Measurements from ENCODE around the gene FCRLB.
A peak's percentile ranks its signal among the peaks of the same experiment; 100 is the strongest.

FCRLB gene

GRCh38 chr1:161733526-161733925, 12.2 kb downstream of the FCRLB start:
- H3K4me3 ChIP-seq (ENCODE audit: control insufficient read depth, low read depth, low read length) = no peak overlapping the region
- peak; percentile 96 for DNase-seq (ENCODE audit: low read depth)
- no peak for TF ChIP-seq CTCF (conservative IDR thresholded peaks at IDR 0.05; ENCODE audit: control insufficient read depth, insufficient read depth, low read depth, low read length)

- no peak for TF ChIP-seq CTCF (conservative IDR thresholded peaks at IDR 0.05; ENCODE audit: control insufficient read depth, insufficient read depth, low read depth, low read length)
Measured at GRCh38 chr1:161735837-161736236, 14.5 kb downstream of the FCRLB start.

GRCh38 chr1:161736335-161736969, 15.1 kb downstream of the FCRLB start:
- no peak for TF ChIP-seq CTCF (conservative IDR thresholded peaks at IDR 0.05; ENCODE audit: control insufficient read depth, insufficient read depth, low read depth, low read length)
- peak; percentile 68 for DNase-seq (ENCODE audit: low read depth)
- no peak overlapping the region for H3K4me3 ChIP-seq (ENCODE audit: control insufficient read depth, low read depth, low read length)

More at GRCh38 chr1:161735837-161736236, 14.5 kb downstream of the FCRLB start:
- H3K4me3 ChIP-seq (ENCODE audit: control insufficient read depth, low read depth, low read length) = no peak overlapping the region
- no peak for DNase-seq (ENCODE audit: low read depth)

- no peak for TF ChIP-seq CTCF (conservative IDR thresholded peaks at IDR 0.05; ENCODE audit: control insufficient read depth, insufficient read depth, low read depth, low read length)
- no peak for DNase-seq (ENCODE audit: low read depth)
- H3K4me3 ChIP-seq (ENCODE audit: control insufficient read depth, low read depth, low read length) = no peak overlapping the region
Measured at GRCh38 chr1:161737625-161738024, 16.3 kb downstream of the FCRLB start.

GRCh38 chr1:161738627-161739287, 17.4 kb downstream of the FCRLB start:
- no peak overlapping the region for H3K4me3 ChIP-seq (ENCODE audit: control insufficient read depth, low read depth, low read length)
- TF ChIP-seq CTCF (conservative IDR thresholded peaks at IDR 0.05; ENCODE audit: control insufficient read depth, insufficient read depth, low read depth, low read length) = peak; percentile 85
- DNase-seq (ENCODE audit: low read depth) = peak; percentile 91

- DNase-seq (ENCODE audit: low read depth) = no peak
- H3K4me3 ChIP-seq (ENCODE audit: control insufficient read depth, low read depth, low read length) = no peak overlapping the region
- no peak for TF ChIP-seq CTCF (conservative IDR thresholded peaks at IDR 0.05; ENCODE audit: control insufficient read depth, insufficient read depth, low read depth, low read length)
Measured at GRCh38 chr1:161739865-161740566, 18.7 kb downstream of the FCRLB start.

Measured in fibroblast of mammary gland (primary cell).